HUES6 (cell line): Measurements from ENCODE around the gene DEAF1.

ENCODE experiments used
- H3K27ac ChIP-seq: 2 replicates; pipeline ENCODE4 v1.7.0; 2013; ENCODE audit warnings: low read depth, mild to moderate bottlenecking, low read length, inconsistent platforms
- H3K27me3 ChIP-seq: 2 replicates; pipeline ENCODE4 v1.6.1; 2013; ENCODE audit warnings: low read length; ENCODE audit not compliant: control insufficient read depth, insufficient read depth
- H3K36me3 ChIP-seq: 2 replicates; pipeline ENCODE4 v1.6.1; 2013; ENCODE audit warnings: low read length; ENCODE audit not compliant: control insufficient read depth, insufficient read depth
- H3K4me1 ChIP-seq: 2 replicates; pipeline ENCODE4 v1.6.1; 2013; ENCODE audit warnings: low read length; ENCODE audit not compliant: control insufficient read depth, insufficient read depth
- H3K4me3 ChIP-seq: 2 replicates; pipeline ENCODE4 v1.5.1; 2013; ENCODE audit warnings: low read depth, low read length
- H3K9ac ChIP-seq: one replicate; pipeline ENCODE4 v1.6.1; 2013; ENCODE audit warnings: mild to moderate bottlenecking, low read length
- H3K9me3 ChIP-seq: 2 replicates; pipeline ENCODE4 v1.6.1; 2013; ENCODE audit warnings: low read depth, low read length; ENCODE audit not compliant: control insufficient read depth, insufficient read depth

The DEAF1 gene

GRCh38 chr11:639332-639955 lies 55.6 kb downstream of the DEAF1 start:
- peaks cover 16% of the 10 kb centered on the region for H3K36me3 ChIP-seq
- H3K27me3 ChIP-seq, result peaks cover 48% of the 10 kb centered on the region
- no peaks in the 10 kb centered on the region for H3K9me3 ChIP-seq
- H3K9ac ChIP-seq, result peak overlapping the region; percentile 69
- no peak overlapping the region for H3K27ac ChIP-seq
- H3K4me3 ChIP-seq, result peak overlapping the region; percentile 54
- H3K4me1 ChIP-seq, result peaks cover 18% of the 10 kb centered on the region

GRCh38 chr11:638631-639331 lies 56.2 kb downstream of the DEAF1 start:
- Histone ChIP-seq H3K27ac (peak overlapping the region; percentile 53; the same call in 1 of the 2 replicates), H3K9me3 (no peaks in the 10 kb centered on the region), H3K36me3 (peaks cover 9% of the 10 kb centered on the region), H3K9ac (peak overlapping the region; percentile 69), H3K27me3 (peaks cover 48% of the 10 kb centered on the region), H3K4me3 (peak overlapping the region; percentile 54), H3K4me1 (peaks cover 18% of the 10 kb centered on the region)

- Histone ChIP-seq H3K27me3 (peaks cover 48% of the 10 kb centered on the region), H3K36me3 (peaks cover 4% of the 10 kb centered on the region; the same call in 1 of the 2 replicates), H3K9ac (peak overlapping the region; percentile 31), H3K9me3 (no peaks in the 10 kb centered on the region), H3K27ac (no peak overlapping the region), H3K4me3 (peak overlapping the region; percentile 54), H3K4me1 (peaks cover 18% of the 10 kb centered on the region)
Observed at GRCh38 chr11:637593-638521, 57.2 kb downstream of the DEAF1 start.

GRCh38 chr11:637333-637592 lies 57.8 kb downstream of the DEAF1 start:
- peak overlapping the region; percentile 31 for H3K9ac ChIP-seq
- H3K27me3 ChIP-seq, result peaks cover 48% of the 10 kb centered on the region
- peaks cover 18% of the 10 kb centered on the region for H3K4me1 ChIP-seq
- peak overlapping the region; percentile 54 for H3K4me3 ChIP-seq
- no peaks in the 10 kb centered on the region for H3K9me3 ChIP-seq
- no peak overlapping the region for H3K27ac ChIP-seq
- no peaks in the 10 kb centered on the region for H3K36me3 ChIP-seq

- no peak within 1 kb of the TSS for H3K27ac ChIP-seq
- H3K4me1 ChIP-seq, result peaks cover 18% of the 10 kb centered on the region
- H3K36me3 ChIP-seq, result no peaks in the 10 kb centered on the region
- H3K4me3 ChIP-seq, result peak within 1 kb of the TSS; percentile 54
- H3K27me3 ChIP-seq, result peaks cover 48% of the 10 kb centered on the region
- peak within 1 kb of the TSS; percentile 31 for H3K9ac ChIP-seq
- no peaks in the 10 kb centered on the region for H3K9me3 ChIP-seq
Observed at GRCh38 chr11:636511-637332, 58.3 kb downstream of the DEAF1 start, which contains the start of gene DRD4. Gene DRD4, plus strand, starts transcription at chr11:637269. Its CDS starts 36 bp downstream, at chr11:637305.

- Histone ChIP-seq H3K4me3 (no peak overlapping the region), H3K9me3 (no peaks in the 10 kb centered on the region)
Observed at GRCh38 chr11:635945-636510, 59.0 kb downstream of the DEAF1 start.

GRCh38 chr11:630871-631270 lies 64.2 kb downstream of the DEAF1 start:
- Histone ChIP-seq H3K4me3 (no peak overlapping the region), H3K27ac (no peak overlapping the region), H3K9me3 (no peaks in the 10 kb centered on the region), H3K4me1 (0 out of 2 replicates have a peak, but pooled peaks cover 2% of the 10 kb centered on the region), H3K27me3 (peaks cover 17% of the 10 kb centered on the region), H3K36me3 (peaks cover 3% of the 10 kb centered on the region; the same call in 1 of the 2 replicates), H3K9ac (no peak overlapping the region)

More at GRCh38 chr11:635945-636510, 59.0 kb downstream of the DEAF1 start:
- Histone ChIP-seq H3K9ac (no peak overlapping the region), H3K27ac (no peak overlapping the region), H3K4me1 (peaks cover 18% of the 10 kb centered on the region), H3K36me3 (no peaks in the 10 kb centered on the region), H3K27me3 (peaks cover 48% of the 10 kb centered on the region)

- H3K36me3 ChIP-seq, result peaks cover 3% of the 10 kb centered on the region; the same call in 1 of the 2 replicates
- no peaks in the 10 kb centered on the region for H3K9me3 ChIP-seq
- H3K27ac ChIP-seq, result no peak overlapping the region
- no peak overlapping the region for H3K9ac ChIP-seq
- no peak overlapping the region for H3K4me3 ChIP-seq
- H3K27me3 ChIP-seq, result peaks cover 5% of the 10 kb centered on the region; the same call in 1 of the 2 replicates
- 0 out of 2 replicates have a peak, but pooled peaks cover 3% of the 10 kb centered on the region for H3K4me1 ChIP-seq
Observed at GRCh38 chr11:629237-629583, 65.8 kb downstream of the DEAF1 start.

- no peak overlapping the region for H3K9ac ChIP-seq
- H3K27ac ChIP-seq, result no peak overlapping the region
- H3K36me3 ChIP-seq, result peaks cover 3% of the 10 kb centered on the region; the same call in 1 of the 2 replicates
- H3K27me3 ChIP-seq, result peaks cover 5% of the 10 kb centered on the region; the same call in 1 of the 2 replicates
- no peak overlapping the region for H3K4me3 ChIP-seq
- 0 out of 2 replicates have a peak, but pooled peaks cover 3% of the 10 kb centered on the region for H3K4me1 ChIP-seq
- H3K9me3 ChIP-seq, result no peaks in the 10 kb centered on the region
Observed at GRCh38 chr11:628056-628455, 67.0 kb downstream of the DEAF1 start.

- no peak overlapping the region; the same call in 1 of the 2 replicates for H3K4me3 ChIP-seq
- H3K27ac ChIP-seq, result no peak overlapping the region
- no peaks in the 10 kb centered on the region for H3K9me3 ChIP-seq
- H3K27me3 ChIP-seq, result peaks cover 5% of the 10 kb centered on the region; the same call in 1 of the 2 replicates
- 0 out of 2 replicates have a peak, but pooled peaks cover 3% of the 10 kb centered on the region for H3K4me1 ChIP-seq
- peaks cover 3% of the 10 kb centered on the region; the same call in 1 of the 2 replicates for H3K36me3 ChIP-seq
- H3K9ac ChIP-seq, result no peak overlapping the region
Observed at GRCh38 chr11:627308-627576, 67.8 kb downstream of the DEAF1 start.
